Naive thymus-derived CD4-positive, alpha-beta T cell (primary cell): ENCODE results near the gene SIN3A. TPM values are rescaled to one million over a fixed set of nuclear protein-coding genes. Genes with fewer than 3 reads are reported as not detected.
A peak's percentile ranks its signal among the peaks of the same experiment; 100 is the strongest.

Source experiments
- ATAC-seq: fragments of 150-1000 bp; cut with Tn5 transposase; 2 replicates; pipeline ENCODE4 v1.10.0; 2021; ENCODE audit warnings: mild to moderate bottlenecking, moderate library complexity
- CTCF ChIA-PET: fragments of 350-600 bp; sonication (Branson Sonifier 250); formaldehyde crosslinking; loops from one replicate; lab custom pipeline; 2021; ENCODE audit warnings: antibody characterized with exemption; lab: Charles Lee
- POLR2A ChIA-PET: fragments of 350-600 bp; sonication (Branson Sonifier 250); formaldehyde crosslinking; loops from one replicate; lab custom pipeline; 2021; ENCODE audit warnings: antibody characterized with exemption, inconsistent platforms; lab: Charles Lee
- DNase-seq, 9 donors: peaks; one replicate each; pipeline versions ENCODE4 v3.0.0 to v3.0.0-alpha.2; 2020 to 2022; ENCODE audit warnings: mixed read lengths in 1 of 9
- H3K27ac ChIP-seq: one replicate; pipeline ENCODE4 v1.7.0; 2013; ENCODE audit warnings: mild to moderate bottlenecking, low read depth, low read length, moderate library complexity
- H3K27me3 ChIP-seq, 2 donors: one replicate each; pipeline ENCODE4 v1.7.0; 2013; ENCODE audit warnings: low read length in 2 of 2, mild to moderate bottlenecking in 2 of 2, moderate library complexity in 2 of 2; ENCODE audit not compliant: control insufficient read depth in 2 of 2, insufficient read depth in 2 of 2
- H3K36me3 ChIP-seq, 3 experiments: 1 replicate in 2 of 3; 2 replicates in 1 of 3; pipeline ENCODE4 v1.7.0; 2013; ENCODE audit warnings: low read length in 3 of 3, mild to moderate bottlenecking in 3 of 3, moderate library complexity in 1 of 3; ENCODE audit not compliant: insufficient read depth in 3 of 3, control insufficient read depth in 2 of 3
- H3K4me1 ChIP-seq, 2 donors: one replicate each; pipeline ENCODE4 v1.7.0; 2013; ENCODE audit warnings: low read length in 2 of 2, mild to moderate bottlenecking in 2 of 2, moderate library complexity in 1 of 2; ENCODE audit not compliant: control insufficient read depth in 2 of 2, insufficient read depth in 2 of 2
- H3K4me3 ChIP-seq: 2 replicates; pipeline ENCODE4 v1.7.0; 2013; ENCODE audit warnings: mild to moderate bottlenecking, low read length
- H3K9me3 ChIP-seq, 3 experiments: 1 replicate in 2 of 3; 2 replicates in 1 of 3; pipeline ENCODE4 v1.7.0; 2013; ENCODE audit warnings: low read length in 3 of 3; ENCODE audit not compliant: control insufficient read depth in 2 of 3
- H3K27ac Mint-ChIP-seq, 9 donors: one replicate each; pipeline ENCODE4 v1.8.0; 2020 to 2022; ENCODE audit warnings: mixed read lengths in 9 of 9, mild to moderate bottlenecking in 8 of 9, moderate library complexity in 5 of 9, inconsistent platforms in 2 of 9
- H3K27me3 Mint-ChIP-seq, 5 donors: one replicate each; pipeline ENCODE4 v1.8.0; 2021 to 2022; ENCODE audit warnings: mixed read lengths in 5 of 5, mild to moderate bottlenecking in 1 of 5
- H3K36me3 Mint-ChIP-seq, 5 donors: one replicate each; pipeline ENCODE4 v1.8.0; 2020 to 2022; ENCODE audit warnings: mixed read lengths in 5 of 5, mild to moderate bottlenecking in 3 of 5, inconsistent platforms in 1 of 5
- H3K4me1 Mint-ChIP-seq, 7 donors: one replicate each; pipeline ENCODE4 v1.8.0; 2020 to 2022; ENCODE audit warnings: mixed read lengths in 7 of 7, mild to moderate bottlenecking in 3 of 7, inconsistent platforms in 1 of 7
- H3K4me3 Mint-ChIP-seq, 10 donors: one replicate each; pipeline ENCODE4 v1.8.0; 2020 to 2022; ENCODE audit warnings: mild to moderate bottlenecking in 10 of 10, mixed read lengths in 10 of 10, moderate library complexity in 6 of 10, inconsistent platforms in 2 of 10
- H3K9me3 Mint-ChIP-seq, 11 donors: one replicate each; pipeline ENCODE4 v1.8.0; 2020 to 2022; ENCODE audit warnings: mixed read lengths in 11 of 11, mild to moderate bottlenecking in 4 of 11, inconsistent platforms in 1 of 11, moderate library complexity in 1 of 11
- intact Hi-C, 2 donors: fragments of 100-400 bp; cut with micrococcal nuclease; formaldehyde crosslinking; loops; one replicate each; pipeline ENCODE4 v1.15.1; 2023
- polyA plus RNA-seq, 2 donors: library from polyadenylated mRNA; unstranded; fragments of 300-500 nt; fragmentation: Illumina TruSeq; gene quantifications; one replicate each; pipeline ENCODE4 v1.2.3, GENCODE V29; 2021
- total RNA-seq, 6 experiments: library from RNA in 5 of 6; stranded (reverse) in 5 of 6; gene quantifications; 1 replicate in 5 of 6; 2 replicates in 1 of 6; pipeline ENCODE4 v1.2.3 and lab custom pipeline; 2021 to 2026

Gene SIN3A
- total and polyA plus RNA-seq, 7 experiments from 2014 or later, result 18.0 to 139 (median 120) TPM

GRCh38 chr15:75369897-75370581, 81.5 kb downstream of the SIN3A start:
- Mint-ChIP-seq H3K27ac (peak overlapping the region; percentile 90 to 97 (median 94)), H3K4me1 (peaks cover 15 to 34% (median 28%) of the 10 kb centered on the region in 7 donors), H3K27me3 (no peaks in the 10 kb centered on the region), H3K4me3 (peak overlapping the region; percentile 88 to 94 (median 92)), H3K9me3 (peaks cover 0 to 2% (median 0%) of the 10 kb centered on the region in 11 donors), H3K36me3 (peaks cover 5 to 31% (median 13%) of the 10 kb centered on the region in 5 donors)
- ChIA-PET CTCF (interaction anchor here (0.7 to 3.2 kb wide), 3 partner anchors 83 to 467 kb away, joined by 3 to 30 read pairs (median 4); partner anchors contain the start of gene SIN3A), POLR2A (interaction anchor here (0.6 to 6.3 kb wide), 9 partner anchors 8 to 565 kb away, joined by 3 to 94 read pairs (median 8); partner anchors contain the start of genes IMP3 and NEIL1)
- Histone ChIP-seq H3K36me3 (peaks cover 16 to 63% (median 18%) of the 10 kb centered on the region in 3 experiments), H3K27ac (peak overlapping the region; percentile 44), H3K27me3 (no peaks in the 10 kb centered on the region), H3K9me3 (no peaks in the 10 kb centered on the region), H3K4me3 (no peak overlapping the region), H3K4me1 (peaks cover 11 to 15% of the 10 kb centered on the region in 2 donors)
- intact Hi-C loops, result loop anchor here (2.0 to 10.0 kb wide), 4 partner anchors 19 to 347 kb away; partner anchors contain the start of genes C15orf39 (in 1 of the 2), PPCDC (in 1 of the 2) and PTPN9 (in 1 of the 2)
- DNase-seq (no peak), ATAC-seq (no peak)

GRCh38 chr15:75368689-75369239, 82.7 kb downstream of the SIN3A start:
- POLR2A ChIA-PET, result interaction anchor here (0.8 to 6.3 kb wide), 23 partner anchors 9 to 754 kb away, joined by 3 to 133 read pairs (median 7); partner anchors contain the start of genes COMMD4, IMP3, NEIL1 and PPCDC
- peak in 3 of 9 donors; percentile 15 to 35 (median 29) for DNase-seq
- H3K27me3 ChIP-seq, result no peaks in the 10 kb centered on the region
- Mint-ChIP-seq H3K4me3 (peak overlapping the region; percentile 88 to 94 (median 92)), H3K4me1 (peaks cover 8 to 28% (median 24%) of the 10 kb centered on the region in 7 donors), H3K9me3 (peaks cover 0 to 2% (median 0%) of the 10 kb centered on the region in 11 donors), H3K36me3 (peaks cover 0 to 22% (median 4%) of the 10 kb centered on the region in 5 donors), H3K27me3 (no peaks in the 10 kb centered on the region), H3K27ac (peak overlapping the region; percentile 90 to 97 (median 94))
- CTCF ChIA-PET, result interaction anchor here (0.6 to 3.6 kb wide), 16 partner anchors 10 to 279 kb away, joined by 3 to 57 read pairs (median 6); partner anchors contain the start of genes COMMD4, IMP3, NEIL1 and PTPN9
- no peaks in the 10 kb centered on the region for H3K9me3 ChIP-seq
- peak overlapping the region; percentile 75 for H3K4me3 ChIP-seq
- H3K4me1 ChIP-seq, result peaks cover 11 to 15% of the 10 kb centered on the region in 2 donors
- ATAC-seq, result no peak
- H3K27ac ChIP-seq, result peak overlapping the region; percentile 93
- peaks cover 12 to 63% (median 21%) of the 10 kb centered on the region in 3 experiments for H3K36me3 ChIP-seq
- intact Hi-C loops, result loop anchor here (1.0 to 10.0 kb wide), 11 partner anchors 18 to 346 kb away; partner anchors contain the start of genes IMP3 (in 2 of the 2), PTPN9 (in 2 of the 2), SIN3A (in 2 of the 2) and SNUPN (in 2 of the 2)

- H3K36me3 ChIP-seq, result peaks cover 12 to 63% (median 21%) of the 10 kb centered on the region in 3 experiments
- H3K27me3 Mint-ChIP-seq, result no peaks in the 10 kb centered on the region
- no peaks in the 10 kb centered on the region for H3K9me3 ChIP-seq
- ATAC-seq, result peak; percentile 98
- peak within 1 kb of the TSS; percentile 75 for H3K4me3 ChIP-seq
- ChIA-PET CTCF (interaction anchor here (0.5 to 3.6 kb wide), 28 partner anchors 10 to 339 kb away, joined by 3 to 57 read pairs (median 4); partner anchors contain the start of genes COMMD4, IMP3, NEIL1 and PTPN9), POLR2A (interaction anchor here (0.7 to 6.3 kb wide), 34 partner anchors 9 to 827 kb away, joined by 3 to 133 read pairs (median 4); partner anchors contain the start of genes ARID3B, C15orf39, COMMD4 and COX5A)
- peaks cover 0 to 2% (median 0%) of the 10 kb centered on the region in 11 donors for H3K9me3 Mint-ChIP-seq
- intact Hi-C loops, result loop anchor here (1.0 to 10.0 kb wide), 13 partner anchors 15 to 345 kb away; partner anchors contain the start of genes IMP3 (in 2 of the 2), PTPN9 (in 2 of the 2), SIN3A (in 2 of the 2) and SNUPN (in 2 of the 2)
- H3K27ac ChIP-seq, result peak within 1 kb of the TSS; percentile 93
- H3K4me1 ChIP-seq, result peaks cover 11 to 15% of the 10 kb centered on the region in 2 donors
- H3K4me1 Mint-ChIP-seq, result peaks cover 8 to 28% (median 24%) of the 10 kb centered on the region in 7 donors
- no peaks in the 10 kb centered on the region for H3K27me3 ChIP-seq
- peak within 1 kb of the TSS; percentile 88 to 94 (median 92) for H3K4me3 Mint-ChIP-seq
- peaks cover 0 to 17% (median 4%) of the 10 kb centered on the region in 5 donors for H3K36me3 Mint-ChIP-seq
- peak within 1 kb of the TSS; percentile 90 to 97 (median 94) for H3K27ac Mint-ChIP-seq
- peak; percentile 80 to 96 (median 87) for DNase-seq
These were observed 83.4 kb downstream of the SIN3A start, which contains the start of gene MAN2C1 for GRCh38 chr15:75367913-75368688. Gene MAN2C1, minus strand, starts transcription at chr15:75368607. Its CDS starts 24 bp downstream, at chr15:75368583.

- H3K4me1 ChIP-seq, result peaks cover 11 to 15% of the 10 kb centered on the region in 2 donors
- peak overlapping the region; percentile 75 for H3K4me3 ChIP-seq
- H3K27ac Mint-ChIP-seq, result peak overlapping the region; percentile 65 to 97 (median 92)
- peaks cover 12 to 64% (median 21%) of the 10 kb centered on the region in 3 experiments for H3K36me3 ChIP-seq
- POLR2A ChIA-PET, result interaction anchor here (0.7 to 6.3 kb wide), 30 partner anchors 8 to 827 kb away, joined by 3 to 133 read pairs (median 4); partner anchors contain the start of genes ARID3B, C15orf39, COMMD4 and COX5A
- DNase-seq (no peak), ATAC-seq (no peak)
- no peaks in the 10 kb centered on the region for H3K9me3 ChIP-seq
- H3K27me3 Mint-ChIP-seq, result no peaks in the 10 kb centered on the region
- intact Hi-C loops, result loop anchor here (1.0 to 10.0 kb wide), 4 partner anchors 15 to 316 kb away; partner anchors contain the start of genes C15orf39 (in 1 of the 2) and PTPN9 (in 1 of the 2)
- peaks cover 0 to 12% (median 4%) of the 10 kb centered on the region in 5 donors for H3K36me3 Mint-ChIP-seq
- CTCF ChIA-PET, result interaction anchor here (0.5 to 3.6 kb wide), 24 partner anchors 11 to 338 kb away, joined by 3 to 57 read pairs (median 5); partner anchors contain the start of genes COMMD4, IMP3, NEIL1 and SIN3A
- peak overlapping the region; percentile 93 for H3K27ac ChIP-seq
- H3K9me3 Mint-ChIP-seq, result peaks cover 0 to 2% (median 0%) of the 10 kb centered on the region in 11 donors
- no peaks in the 10 kb centered on the region for H3K27me3 ChIP-seq
- peaks cover 8 to 28% (median 24%) of the 10 kb centered on the region in 7 donors for H3K4me1 Mint-ChIP-seq
- peak overlapping the region; percentile 75 to 94 (median 91) for H3K4me3 Mint-ChIP-seq
These were observed 84.0 kb downstream of the SIN3A start for GRCh38 chr15:75367406-75367912.

GRCh38 chr15:75367006-75367405, 84.5 kb downstream of the SIN3A start:
- Histone ChIP-seq H3K9me3 (no peaks in the 10 kb centered on the region), H3K4me3 (no peak overlapping the region), H3K4me1 (peaks cover 11 to 15% of the 10 kb centered on the region in 2 donors), H3K36me3 (peaks cover 12 to 66% (median 20%) of the 10 kb centered on the region in 3 experiments), H3K27me3 (no peaks in the 10 kb centered on the region), H3K27ac (peak overlapping the region; percentile 93)
- POLR2A ChIA-PET, result interaction anchor here (0.9 to 6.3 kb wide), 14 partner anchors 13 to 372 kb away, joined by 3 to 133 read pairs (median 10); partner anchors contain the start of genes C15orf39, COMMD4, IMP3 and NEIL1
- Mint-ChIP-seq H3K27ac (peak overlapping the region; percentile 72 to 95 (median 91)), H3K36me3 (peaks cover 0 to 12% (median 4%) of the 10 kb centered on the region in 5 donors), H3K4me3 (peak overlapping the region; percentile 25 to 94 (median 90)), H3K27me3 (no peaks in the 10 kb centered on the region), H3K4me1 (peaks cover 8 to 28% (median 24%) of the 10 kb centered on the region in 7 donors), H3K9me3 (peaks cover 0 to 2% (median 0%) of the 10 kb centered on the region in 11 donors)
- intact Hi-C loops, result loop anchor here (1.0 to 10.0 kb wide), 4 partner anchors 16 to 316 kb away; partner anchors contain the start of genes C15orf39 (in 1 of the 2) and PTPN9 (in 1 of the 2)
- ATAC-seq (no peak), DNase-seq (no peak)
- CTCF ChIA-PET, result interaction anchor here (0.6 to 3.6 kb wide), 10 partner anchors 11 to 281 kb away, joined by 3 to 57 read pairs (median 6); partner anchors contain the start of genes IMP3, NEIL1, SIN3A and SNX33
